Thoracic aorta endothelial cell (primary cell): ENCODE data around the gene SPEF2. TPM values are rescaled to one million over a fixed set of nuclear protein-coding genes. Genes with fewer than 3 reads are reported as not detected.

Experiments used
- small RNA-seq: library from RNA; depleted of rRNA; stranded (forward); fragments of <200 nt; gene quantifications from one replicate; pipeline ENCODE3, GENCODE V24; 2012
- total RNA-seq: library from RNA; depleted of rRNA; stranded (reverse); fragments of >200 nt; gene quantifications from 2 replicates; pipeline ENCODE4 v1.2.3, GENCODE V29; 2012

Gene SPEF2
- total RNA-seq, result 1.7 and 4.1 TPM in 2 replicates

GRCh38 chr5:35617435-35618303, at the start of gene SPEF2:
Gene SPEF2, plus strand, starts transcription at chr5:35617863. Its CDS starts 135 bp downstream, at chr5:35617998.

GRCh38 chr5:35856765-35857351, 239.2 kb downstream of the SPEF2 start, which contains the start of gene IL7R:
Gene IL7R, plus strand, starts transcription at chr5:35856891. Its CDS starts 87 bp downstream, at chr5:35856978.

Small RNA genes lying within 50 kb of the gene (small RNA-seq; reads per million reads assigned to genes)
- gene RNU7-130P, result not detected

Other genes with a start within 250 kb of the SPEF2 start
- 2.1 and 3.7 TPM in 2 replicates for gene IL7R, start 239.0 kb downstream of the SPEF2 start, total RNA-seq